HepG2 (cell line): ENCODE data around the gene TMEM258. TPM values are rescaled to one million over a fixed set of nuclear protein-coding genes. Genes with fewer than 3 reads are reported as not detected.
A peak's percentile ranks its signal among the peaks of the same experiment; 100 is the strongest.

Experiments used
- BCL6 ChIP-seq: IDR thresholded peaks from 2 replicates; pipeline ENCODE4 v1.6.1; 2016; ENCODE audit warnings: missing genetic modification reagents, missing compliant biosample characterization
- GATAD2A ChIP-seq: IDR thresholded peaks from 2 replicates; pipeline ENCODE4 v1.6.1; 2016
- JDP2 ChIP-seq: sonication (generic); formaldehyde crosslinking; IDR thresholded peaks from 2 replicates; pipeline ENCODE4 v1.8.1; 2022; ENCODE audit warnings: missing genetic modification reagents, borderline replicate concordance
- NFE2L2 ChIP-seq: fragments of 150-350 bp; IDR thresholded peaks from 2 replicates; pipeline ENCODE4 v1.6.1; 2014; ENCODE audit warnings: low read length
- NR3C1 ChIP-seq: sonication (generic); formaldehyde crosslinking; IDR thresholded peaks from 2 replicates; pipeline ENCODE4 v1.4.0; 2020; ENCODE audit warnings: missing genetic modification reagents
- PCBP1 ChIP-seq: fragments of 200-400 bp; formaldehyde crosslinking; IDR thresholded peaks from 2 replicates; pipeline ENCODE4 v1.6.1; 2017; ENCODE audit warnings: mild to moderate bottlenecking, low read depth, low read length, borderline replicate concordance
- PITX1 ChIP-seq: sonication (generic); formaldehyde crosslinking; IDR thresholded peaks from 2 replicates; pipeline ENCODE4 v1.5.1; 2020; ENCODE audit warnings: mild to moderate bottlenecking, missing genetic modification reagents
- PRDM15 ChIP-seq: sonication (generic); formaldehyde crosslinking; IDR thresholded peaks from 2 replicates; pipeline ENCODE4 v1.4.0; 2020; ENCODE audit warnings: missing genetic modification reagents
- RBFOX2 ChIP-seq: fragments of 200-400 bp; formaldehyde crosslinking; IDR thresholded peaks from 2 replicates; pipeline ENCODE4 v1.6.1; 2017; ENCODE audit warnings: low read depth, mild to moderate bottlenecking, low read length
- SNRNP70 ChIP-seq: fragments of 200-400 bp; formaldehyde crosslinking; IDR thresholded peaks from 2 replicates; pipeline ENCODE4 v1.6.1; 2017; ENCODE audit warnings: mild to moderate bottlenecking, low read depth, low read length, moderate library complexity
- SOX13 ChIP-seq, 3 experiments: fragments of 450-650 bp in 1 of 3; sonication (generic) in 1 of 3; formaldehyde crosslinking in 1 of 3; IDR thresholded peaks in 2 of 3; conservative IDR thresholded peaks in 1 of 3; 2 replicates each; pipeline versions ENCODE4 v1.5.0 to v1.6.1; 2016 to 2020; ENCODE audit warnings: antibody characterized with exemption in 1 of 3, mild to moderate bottlenecking in 1 of 3, missing compliant biosample characterization in 1 of 3, missing genetic modification reagents in 1 of 3, moderate library complexity in 1 of 3
- USF2 ChIP-seq, 2 experiments: sonication (generic) in 1 of 2; formaldehyde crosslinking in 1 of 2; IDR thresholded peaks; 2 replicates each; pipeline versions ENCODE4 v1.5.1 to v1.6.1; 2011 to 2020; ENCODE audit warnings: borderline replicate concordance in 1 of 2, low read depth in 1 of 2, low read length in 1 of 2, mild to moderate bottlenecking in 1 of 2, missing genetic modification reagents in 1 of 2, moderate library complexity in 1 of 2
- ZBTB21 ChIP-seq: sonication (generic); formaldehyde crosslinking; IDR thresholded peaks from 2 replicates; pipeline ENCODE4 v1.4.0; 2020; ENCODE audit warnings: missing genetic modification reagents
- ZNF225 ChIP-seq: sonication (generic); formaldehyde crosslinking; IDR thresholded peaks from 2 replicates; pipeline ENCODE4 v1.4.0; 2020; ENCODE audit warnings: mild to moderate bottlenecking, missing genetic modification reagents
- ZNF275 ChIP-seq: sonication (generic); formaldehyde crosslinking; IDR thresholded peaks from 2 replicates; pipeline ENCODE4 v1.8.0; 2022; ENCODE audit warnings: missing genetic modification reagents, mild to moderate bottlenecking, inconsistent platforms, borderline replicate concordance
- ZNF414 ChIP-seq: sonication (generic); formaldehyde crosslinking; IDR thresholded peaks from 2 replicates; pipeline ENCODE4 v1.5.0; 2020; ENCODE audit warnings: missing genetic modification reagents
- polyA plus RNA-seq, 8 experiments: library from polyadenylated mRNA; depleted of rRNA in 3 of 8; stranded (reverse) in 7 of 8; unstranded in 1 of 8; fragments of >200 nt; fragmentation: Illumina TruSeq in 4 of 8; extraction: Trizol in 4 of 8; gene quantifications; 2 replicates each; pipeline versions ENCODE4 v1.2.1 to v1.2.3, GENCODE V29; 2011 to 2016; ENCODE audit warnings: low read depth in 4 of 8, missing spikeins in 1 of 8, mixed read lengths in 1 of 8; ENCODE audit not compliant: insufficient read depth in 1 of 8
- total RNA-seq, 5 experiments: library from RNA; depleted of rRNA; stranded (reverse); fragments of >200 nt; fragmentation: Illumina TruSeq; extraction: Trizol; gene quantifications; 2 replicates each; pipeline ENCODE4 v1.2.3, GENCODE V29; 2016; ENCODE audit warnings: low read depth in 1 of 5
- TF ChIP-seq, protein P1 (sequence below): conservative IDR thresholded peaks from 2 replicates; pipeline ENCODE4 v1.6.1; 2018; ENCODE audit warnings: missing genetic modification reagents
- TF ChIP-seq, protein P2 (sequence below): sonication (generic); formaldehyde crosslinking; IDR thresholded peaks from 2 replicates; pipeline ENCODE4 v1.8.1; 2023; ENCODE audit warnings: mild to moderate bottlenecking, missing genetic modification reagents

TMEM258 gene
- total and polyA plus RNA-seq, 2 of the 13 experiments (the other 11 are each of a cell fraction or from before 2014, with no cell fraction given): 175 to 424 TPM

DNA sequence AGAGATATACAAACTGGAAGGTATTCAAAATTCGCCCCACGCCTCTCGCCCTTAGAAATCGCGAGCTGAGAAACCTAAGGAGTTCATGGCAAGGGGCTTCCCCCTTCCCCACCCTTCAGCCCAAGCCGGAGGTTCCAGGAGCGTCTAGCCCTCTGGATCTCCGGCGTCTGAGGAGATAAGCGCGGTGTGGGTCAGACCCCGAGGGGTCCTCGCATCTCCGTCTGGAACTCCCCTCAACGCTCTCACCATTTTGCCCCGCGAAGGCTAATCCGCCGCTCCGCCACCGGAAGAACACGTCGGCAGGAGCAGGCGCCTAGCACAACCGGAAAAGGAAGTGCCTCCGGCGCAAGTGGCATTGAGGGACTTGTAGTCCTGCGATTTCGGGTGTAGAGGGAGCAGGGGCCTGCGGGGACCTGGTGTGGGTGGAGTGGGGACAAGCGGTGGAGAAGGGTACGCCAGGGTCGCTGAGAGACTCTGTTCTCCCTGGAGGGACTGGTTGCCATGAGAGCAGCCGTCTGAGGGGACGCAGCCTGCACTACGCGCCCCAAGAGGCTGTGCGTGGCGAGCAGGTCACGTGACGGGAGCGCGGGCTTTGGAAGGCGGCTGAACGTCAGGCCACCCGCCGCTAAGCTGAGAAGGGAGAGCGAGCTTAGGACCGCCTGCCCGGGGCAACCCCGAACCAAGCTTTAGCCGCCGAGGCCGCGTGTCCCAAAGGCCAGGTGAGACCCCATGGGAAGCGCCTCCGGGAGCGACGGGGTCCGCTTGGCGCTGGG is at the start of gene TMEM258, which contains the start of gene FEN1 (continued):
- TF ChIP-seq USF2 (IDR thresholded peaks at IDR 0.05; ENCODE audit: low read depth, low read length) (peak; percentile 94), USF2 (CRISPR knock-in tag; IDR thresholded peaks at IDR 0.05; ENCODE audit: borderline replicate concordance) (peak; percentile 99; the same call in 1 of the 2 replicates), ZNF414 (CRISPR knock-in tag) (no peak), ZNF225 (CRISPR knock-in tag) (no peak), SOX13 (IDR thresholded peaks at IDR 0.05) (no peak), SOX13 (CRISPR knock-in tag; conservative IDR thresholded peaks at IDR 0.05 in 1 of 2, IDR thresholded peaks at IDR 0.05 in 1 of 2) (no peak), GATAD2A (CRISPR knock-in tag) (peak; percentile 8), PITX1 (CRISPR knock-in tag) (peak; percentile 86), PCBP1 (peak; percentile 75; the same call in 1 of the 2 replicates), SNRNP70 (no peak), NFE2L2 (no peak), BCL6 (CRISPR knock-in tag) (no peak; the same call in 1 of the 2 replicates), PRDM15 (CRISPR knock-in tag) (no peak), RBFOX2 (peak; percentile 81), ZNF275 (no peak), ZBTB21 (CRISPR knock-in tag) (no peak; the same call in 1 of the 2 replicates), NR3C1 (CRISPR knock-in tag) (no peak), JDP2 (CRISPR knock-in tag) (no peak)
- TF ChIP-seq, protein P1, sequence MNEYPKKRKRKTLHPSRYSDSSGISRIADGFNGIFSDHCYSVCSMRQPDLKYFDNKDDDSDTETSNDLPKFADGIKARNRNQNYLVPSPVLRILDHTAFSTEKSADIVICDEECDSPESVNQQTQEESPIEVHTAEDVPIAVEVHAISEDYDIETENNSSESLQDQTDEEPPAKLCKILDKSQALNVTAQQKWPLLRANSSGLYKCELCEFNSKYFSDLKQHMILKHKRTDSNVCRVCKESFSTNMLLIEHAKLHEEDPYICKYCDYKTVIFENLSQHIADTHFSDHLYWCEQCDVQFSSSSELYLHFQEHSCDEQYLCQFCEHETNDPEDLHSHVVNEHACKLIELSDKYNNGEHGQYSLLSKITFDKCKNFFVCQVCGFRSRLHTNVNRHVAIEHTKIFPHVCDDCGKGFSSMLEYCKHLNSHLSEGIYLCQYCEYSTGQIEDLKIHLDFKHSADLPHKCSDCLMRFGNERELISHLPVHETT (CRISPR knock-in tag): no peak; the same call in 1 of the 2 replicates
- TF ChIP-seq, protein P2, sequence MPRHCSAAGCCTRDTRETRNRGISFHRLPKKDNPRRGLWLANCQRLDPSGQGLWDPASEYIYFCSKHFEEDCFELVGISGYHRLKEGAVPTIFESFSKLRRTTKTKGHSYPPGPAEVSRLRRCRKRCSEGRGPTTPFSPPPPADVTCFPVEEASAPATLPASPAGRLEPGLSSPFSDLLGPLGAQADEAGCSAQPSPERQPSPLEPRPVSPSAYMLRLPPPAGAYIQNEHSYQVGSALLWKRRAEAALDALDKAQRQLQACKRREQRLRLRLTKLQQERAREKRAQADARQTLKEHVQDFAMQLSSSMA (CRISPR knock-in tag): no peak
